ENCODE data around the gene SNX12.

DNA sequence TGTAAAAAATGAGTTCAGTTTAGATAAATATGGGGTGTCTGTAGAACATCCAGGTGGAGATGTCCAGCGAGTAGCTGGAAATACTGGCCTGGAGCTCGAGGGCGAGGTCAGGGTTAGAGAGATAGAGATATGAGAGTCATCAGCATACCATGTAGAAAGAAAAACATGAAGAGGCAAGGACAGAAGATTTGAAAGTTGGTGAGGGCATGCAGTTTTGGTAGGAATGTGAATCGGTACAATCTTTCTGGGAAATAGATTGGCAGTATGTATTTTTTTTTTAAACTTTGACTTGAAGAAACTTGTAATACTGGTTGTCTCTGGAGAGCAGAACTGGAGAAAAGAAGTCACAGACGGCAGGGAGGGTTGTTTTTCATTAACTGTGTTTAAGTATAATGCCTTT lies 2.4 kb upstream of the SNX12 start:
- TF ChIP-seq EP300 (conservative IDR thresholded peaks at IDR 0.05; ENCODE audit: poor library complexity, severe bottlenecking) = no peak
- TF ChIP-seq POLR2AphosphoS5 (IDR thresholded peaks at IDR 0.05) = no peak
- TF ChIP-seq EZH2 (IDR thresholded peaks at IDR 0.05; ENCODE audit: borderline replicate concordance, insufficient read depth, low read length, poor library complexity, severe bottlenecking) = no peak
